HG03342 (cell line): ENCODE results near the gene SLC35E1.
"Not testable (repeated sequence)": the region's sequence is repeated elsewhere in the genome, so short reads cannot be mapped to it uniquely, and the experiment has no call there.

Experiments used
- ATAC-seq: cut with Tn5 transposase; IDR thresholded peaks from one replicate; pipeline ENCODE4 v1.9.1; 2021; ENCODE audit warnings: mild to moderate bottlenecking, moderate library complexity; ENCODE audit not compliant: unreplicated experiment

Gene SLC35E1

DNA sequence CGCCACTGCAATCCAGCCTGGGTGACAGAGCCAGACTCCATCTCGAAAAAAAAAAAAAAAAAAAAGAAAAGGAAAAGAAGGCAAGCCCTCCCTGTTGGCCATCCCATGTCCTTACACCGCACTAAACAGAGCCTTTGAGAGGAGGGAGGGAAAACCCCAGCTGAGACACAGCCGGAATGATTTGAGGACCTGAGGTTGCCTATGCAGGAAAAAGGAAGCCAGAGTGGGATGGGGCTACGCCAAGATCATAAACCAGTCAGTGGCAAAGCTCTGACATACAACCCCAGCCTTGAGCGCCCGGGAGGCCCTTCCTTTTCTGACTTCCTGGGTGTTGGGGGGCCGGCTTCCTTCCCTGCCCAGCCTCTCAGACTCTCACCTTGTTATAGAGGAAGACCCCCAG is 17.4 kb downstream of the SLC35E1 start:
- ATAC-seq: no peak

- ATAC-seq: not testable (repeated sequence)
These were observed 20.3 kb downstream of the SLC35E1 start for GRCh38 chr19:16551902-16552301.

DNA sequence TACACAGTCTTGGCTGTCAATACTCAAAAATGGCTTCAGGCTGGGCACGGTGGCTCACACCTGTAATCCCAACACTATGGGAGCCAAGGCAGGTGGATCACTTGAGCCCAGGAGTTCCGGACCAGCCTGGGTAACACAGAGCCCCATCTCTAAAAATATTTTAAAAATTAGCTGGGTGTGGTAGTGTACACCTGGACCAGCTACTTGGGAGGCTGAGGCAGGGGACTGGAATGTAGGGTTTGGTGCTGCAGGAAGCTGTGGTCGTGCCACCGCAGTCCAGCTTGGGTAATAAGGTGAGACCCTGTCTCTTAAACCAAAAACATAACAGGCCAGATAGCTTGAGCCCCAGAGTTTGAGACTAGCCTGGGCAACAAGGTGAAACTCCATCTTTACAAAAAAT is 23.3 kb downstream of the SLC35E1 start:
- no peak for ATAC-seq

- no peak for ATAC-seq
These were observed 27.6 kb downstream of the SLC35E1 start for GRCh38 chr19:16544473-16545231.

DNA sequence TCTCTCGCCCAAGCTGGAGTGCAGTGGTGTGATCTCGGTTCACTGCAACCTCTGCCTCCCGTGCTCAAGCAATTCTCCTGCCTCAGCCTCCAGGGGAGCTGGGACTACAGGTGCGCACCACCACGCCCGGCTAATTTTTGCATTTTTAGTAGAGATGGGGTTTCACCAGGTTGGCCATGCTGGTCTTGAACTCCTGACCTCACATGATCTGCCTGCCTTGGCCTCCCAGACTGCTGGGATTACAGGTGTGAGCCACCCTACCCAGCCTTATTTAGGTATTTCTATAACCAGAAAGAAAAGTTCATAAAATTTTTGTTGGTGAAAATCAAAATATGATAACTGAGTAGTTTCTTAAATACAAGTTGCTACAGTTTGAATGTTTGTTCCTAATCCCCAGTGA is 28.5 kb downstream of the SLC35E1 start:
- ATAC-seq: not testable (repeated sequence)

- ATAC-seq: no peak
These were observed 29.2 kb downstream of the SLC35E1 start for GRCh38 chr19:16542910-16543472.

DNA sequence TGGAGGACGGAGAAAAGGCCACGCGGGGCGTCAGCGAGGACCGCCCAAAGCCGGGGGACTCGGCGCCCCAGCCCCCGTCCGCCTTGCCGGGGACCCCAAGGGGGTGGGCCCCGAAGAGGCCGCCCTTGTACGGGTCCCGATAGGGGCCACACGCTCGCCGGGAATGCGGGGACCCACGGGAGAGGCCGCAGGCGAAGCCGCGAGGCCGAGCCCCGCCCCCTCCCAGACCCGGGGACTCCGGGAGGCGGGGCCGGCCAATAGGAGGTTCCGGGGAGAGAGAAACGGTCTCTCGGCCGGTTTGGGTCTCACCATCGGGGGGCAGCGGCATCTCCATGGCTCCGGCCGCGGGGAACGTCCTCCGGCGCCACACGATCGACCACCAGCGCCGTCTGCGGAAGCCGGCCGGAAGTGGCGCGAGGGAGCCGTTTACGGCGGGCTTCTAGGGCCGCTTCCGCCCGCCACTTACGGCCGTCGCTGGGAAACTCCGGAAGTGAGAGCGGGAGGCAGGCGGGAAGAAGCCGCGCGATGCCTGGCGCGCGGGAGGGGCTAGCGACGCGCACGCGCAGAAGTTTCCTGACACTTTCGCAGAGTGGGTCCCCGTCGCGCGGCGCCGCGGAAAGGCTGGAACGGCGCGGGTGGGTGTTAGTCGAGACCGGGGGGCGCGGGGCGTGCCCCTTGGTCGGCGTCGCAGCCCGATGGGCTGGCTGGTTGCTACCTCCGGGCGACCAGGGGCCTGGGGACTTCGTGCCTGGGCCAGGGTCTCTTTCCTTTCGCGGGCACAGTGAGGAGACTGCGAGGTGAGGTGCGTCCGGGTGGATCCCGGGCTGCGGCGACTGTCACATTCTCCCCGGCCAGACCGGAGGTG is 29.9 kb downstream of the SLC35E1 start, which contains the start of gene CHERP:
Gene CHERP, minus strand, starts transcription at position 393 of the 865 bp plus-strand sequence. Its CDS starts 59 bp downstream, at position 334.
- ATAC-seq: peak; percentile 68

DNA sequence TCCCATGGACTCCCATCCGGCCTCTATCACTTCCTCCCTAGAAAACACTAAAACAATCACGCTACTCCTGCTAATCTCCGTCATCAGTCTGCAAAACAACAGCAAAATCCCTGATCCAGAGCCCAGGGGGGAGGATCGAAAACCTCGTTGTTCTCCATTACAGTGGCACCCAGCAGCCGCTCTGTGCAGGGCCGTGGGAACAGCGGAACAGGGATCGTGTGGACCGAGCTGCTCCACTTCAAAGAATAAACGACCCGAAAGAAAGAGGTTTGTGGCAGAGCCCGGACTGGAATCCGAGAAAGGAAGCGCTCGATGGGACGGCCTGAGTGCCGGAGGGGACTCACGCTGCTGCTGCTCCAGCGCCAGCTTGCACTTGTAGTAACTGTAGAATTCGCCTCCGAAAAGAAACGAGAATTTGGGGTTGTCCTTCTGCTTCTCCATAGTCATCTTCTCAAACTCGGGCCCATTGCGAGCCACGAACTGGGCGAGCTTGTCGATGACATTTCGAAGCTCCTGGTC is 30.6 kb downstream of the SLC35E1 start:
- peak; percentile 6 for ATAC-seq

GRCh38 chr19:16540948-16541347 is 31.3 kb downstream of the SLC35E1 start:
- ATAC-seq: no peak

GRCh38 chr19:16537111-16537510 is 35.1 kb downstream of the SLC35E1 start:
- no peak for ATAC-seq

DNA sequence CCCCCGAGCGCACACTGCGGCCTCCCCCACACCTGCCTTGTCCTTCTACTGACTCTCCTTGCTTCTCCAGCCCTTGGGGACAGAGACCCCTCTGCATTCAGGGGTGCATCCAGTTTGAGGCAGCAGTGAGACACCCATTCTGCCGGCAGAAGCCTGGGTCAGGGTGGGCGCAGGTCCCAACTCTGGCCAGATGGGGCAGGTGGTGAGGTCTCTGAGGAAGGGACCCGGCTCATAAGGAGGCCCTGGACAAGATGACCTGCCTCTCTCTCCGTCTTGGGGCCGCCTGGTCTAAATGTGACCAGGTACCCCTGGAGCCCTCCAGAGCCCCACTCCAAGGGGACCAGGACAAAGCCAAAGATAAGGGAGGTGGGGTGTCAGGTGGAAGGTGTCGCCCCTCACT is 36.1 kb downstream of the SLC35E1 start:
- ATAC-seq: no peak

DNA sequence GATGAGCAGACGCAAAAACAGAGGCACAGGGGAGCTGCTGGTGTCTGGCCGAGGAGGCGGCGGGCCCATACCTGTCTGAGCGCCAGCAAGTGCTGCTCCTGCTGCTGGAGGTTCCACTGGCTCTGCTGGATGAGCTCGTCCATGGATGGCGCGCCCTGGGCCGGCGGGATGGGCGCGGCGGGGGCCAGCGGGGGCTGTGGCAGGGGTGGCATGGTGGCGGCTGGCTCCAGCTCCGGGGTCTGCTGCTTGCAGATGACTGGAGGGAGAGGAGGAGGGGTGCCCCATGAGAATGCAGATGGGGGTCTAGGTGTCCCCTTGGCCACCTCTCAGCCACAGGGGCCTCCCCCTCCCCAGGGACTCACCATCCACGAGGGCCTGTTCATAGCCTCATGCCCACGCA is 36.8 kb downstream of the SLC35E1 start:
- no peak for ATAC-seq

- ATAC-seq: no peak
These were observed 39.6 kb downstream of the SLC35E1 start for GRCh38 chr19:16532440-16533234.

GRCh38 chr19:16531380-16531669 is 40.9 kb downstream of the SLC35E1 start:
- ATAC-seq: no peak

DNA sequence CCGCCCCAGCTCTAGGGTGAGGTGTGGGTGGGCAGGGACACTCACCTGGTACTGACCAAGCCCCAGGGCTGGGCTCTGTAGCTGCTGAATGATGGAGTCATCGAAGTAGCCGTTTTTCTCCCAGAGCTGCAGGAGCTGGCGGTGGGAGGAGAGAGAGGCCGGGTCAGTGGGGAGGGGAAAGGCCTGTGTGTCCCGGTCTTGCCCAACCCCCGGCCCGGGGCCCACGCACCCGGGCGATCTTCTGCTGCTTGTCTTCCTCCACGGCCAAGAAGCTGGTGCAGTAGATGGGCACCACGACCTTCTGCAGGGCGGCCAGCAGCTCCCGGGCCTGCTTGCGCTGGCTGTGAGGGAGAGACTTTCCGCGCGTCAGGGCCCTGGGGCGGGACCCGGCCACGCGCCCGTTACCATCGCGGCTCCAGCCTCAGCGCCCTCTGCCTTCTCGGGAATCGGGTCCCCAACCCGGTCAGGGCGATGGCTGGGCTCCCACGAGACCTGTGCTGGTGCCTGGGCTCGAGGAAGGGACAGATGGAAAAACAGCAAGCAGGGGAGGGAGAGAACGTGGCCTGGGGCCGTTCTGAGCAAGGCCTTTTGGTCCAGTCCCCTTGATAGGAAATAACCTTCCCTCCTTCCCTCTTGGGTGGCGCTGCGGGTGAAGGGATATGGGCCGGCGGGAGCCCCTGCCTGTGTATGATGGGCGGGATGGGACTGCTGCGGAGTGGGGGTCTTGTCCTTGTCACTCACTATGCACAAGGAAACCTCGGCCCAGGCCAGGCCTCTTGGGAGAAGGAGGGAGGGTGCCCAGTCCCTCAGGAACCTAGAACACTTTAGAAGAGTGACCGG is 41.5 kb downstream of the SLC35E1 start:
- no peak for ATAC-seq

- ATAC-seq: no peak
These were observed 42.6 kb downstream of the SLC35E1 start for GRCh38 chr19:16529466-16530144.

DNA sequence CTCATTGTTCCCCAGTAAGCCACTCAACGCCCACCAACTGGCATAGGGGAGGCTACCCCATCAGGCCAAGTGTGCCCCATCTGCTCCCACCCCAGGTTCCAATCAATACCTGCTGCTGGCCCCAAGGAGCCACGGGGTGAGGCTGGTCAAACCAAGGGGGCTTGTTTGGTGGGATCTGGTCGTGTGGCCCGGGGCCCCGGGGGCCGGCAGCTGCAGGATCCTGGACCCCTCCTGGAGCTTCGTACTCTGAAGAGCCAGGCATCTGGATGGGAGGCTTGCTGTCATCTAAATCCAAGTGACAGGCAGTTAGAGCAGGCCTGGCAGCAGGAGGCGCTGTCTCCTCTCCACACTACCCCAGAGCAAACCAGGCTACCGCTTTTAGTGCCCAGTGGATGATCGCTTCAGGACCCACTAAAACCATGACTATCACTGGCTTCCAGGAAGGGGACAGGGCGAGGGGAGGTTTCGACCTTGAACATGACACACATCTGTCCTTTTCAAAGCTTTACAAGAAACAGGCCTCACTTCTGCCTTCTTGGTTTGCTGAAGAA is 44.2 kb downstream of the SLC35E1 start:
- ATAC-seq: no peak

- no peak for ATAC-seq
These were observed 44.8 kb downstream of the SLC35E1 start for GRCh38 chr19:16527334-16527935.
